Neural cell (in vitro differentiated cells): Measurements from ENCODE around the gene TIPARP. TPM values are rescaled to one million over a fixed set of nuclear protein-coding genes. Genes with fewer than 3 reads are reported as not detected.

ENCODE experiments used
- H2AFZ ChIP-seq: fragments of 200-600, 300-800 bp; sonication (generic), shearing (Covaris generic); 2 replicates; pipeline ENCODE4 v1.6.0; 2014; ENCODE audit warnings: low read depth, mild to moderate bottlenecking, antibody characterized with exemption, low read length, moderate library complexity
- H3F3A ChIP-seq: fragments of 200-600 bp; shearing (Covaris generic); 2 replicates; pipeline ENCODE4 v1.6.1; 2016; ENCODE audit warnings: mild to moderate bottlenecking, moderate library complexity, mixed read lengths, antibody characterized with exemption, low read length; ENCODE audit not compliant: insufficient read depth, poor library complexity, severe bottlenecking
- H3K27ac ChIP-seq: fragments of 200-600, 300-800 bp; sonication (generic), shearing (Covaris generic); 2 replicates; pipeline ENCODE4 v1.5.1; 2014; ENCODE audit warnings: mild to moderate bottlenecking, low read length, moderate library complexity
- H3K27me3 ChIP-seq: fragments of 300-800, 200-600 bp; sonication (generic), shearing (Covaris generic); 2 replicates; pipeline ENCODE4 v1.6.0; 2014; ENCODE audit warnings: mild to moderate bottlenecking, low read depth, low read length, moderate library complexity; ENCODE audit not compliant: insufficient read depth
- H3K36me3 ChIP-seq: fragments of 300-800, 200-600 bp; sonication (generic), shearing (Covaris generic); 2 replicates; pipeline ENCODE4 v1.5.1; 2014; ENCODE audit warnings: mild to moderate bottlenecking, antibody characterized with exemption, low read length, moderate library complexity; ENCODE audit not compliant: insufficient read depth
- H3K4me2 ChIP-seq: fragments of 300-800, 200-600 bp; sonication (generic), shearing (Covaris generic); 2 replicates; pipeline ENCODE4 v1.6.0; 2014; ENCODE audit warnings: mild to moderate bottlenecking, low read length
- H3K4me3 ChIP-seq: fragments of 300-800, 200-600 bp; sonication (generic), shearing (Covaris generic); 2 replicates; pipeline ENCODE4 v1.5.1; 2014; ENCODE audit warnings: mild to moderate bottlenecking, low read length, moderate library complexity
- H3K79me2 ChIP-seq: fragments of 200-600 bp; shearing (Covaris generic); replicated peaks from 2 replicates; pipeline ENCODE4 v1.6.0; 2014; ENCODE audit warnings: mild to moderate bottlenecking, low read length, moderate library complexity; ENCODE audit not compliant: insufficient read depth
- H3K9ac ChIP-seq: fragments of 300-800, 200-600 bp; sonication (generic), shearing (Covaris generic); 2 replicates; pipeline ENCODE4 v1.6.1; 2016; ENCODE audit warnings: mild to moderate bottlenecking, low read length, mixed read lengths
- H3K9me2 ChIP-seq: fragments of 200-600 bp; shearing (Covaris generic); 2 replicates; pipeline ENCODE4 v1.6.1; 2016; ENCODE audit warnings: mild to moderate bottlenecking, low read length, mixed read lengths; ENCODE audit not compliant: insufficient read depth
- H3K9me3 ChIP-seq: fragments of 200-600, 300-800 bp; sonication (generic), shearing (Covaris generic); 2 replicates; pipeline ENCODE4 v1.6.1; 2016; ENCODE audit warnings: mild to moderate bottlenecking, mixed run types, low read length, moderate library complexity, mixed read lengths
- H4K20me1 ChIP-seq: fragments of 200-600 bp; shearing (Covaris generic); 2 replicates; pipeline ENCODE4 v1.6.1; 2016; ENCODE audit warnings: mild to moderate bottlenecking, mixed run types; ENCODE audit not compliant: insufficient read depth
- CTCF ChIP-seq: fragments of 450-650 bp; IDR thresholded peaks from 2 replicates; pipeline ENCODE4 v1.5.1; 2014; ENCODE audit warnings: antibody characterized with exemption, mild to moderate bottlenecking, moderate library complexity; ENCODE audit not compliant: poor library complexity, severe bottlenecking
- EP300 ChIP-seq: fragments of 450-650 bp; conservative IDR thresholded peaks from 2 replicates; pipeline ENCODE4 v1.6.1; 2014; ENCODE audit warnings: antibody characterized with exemption, mild to moderate bottlenecking, moderate library complexity; ENCODE audit not compliant: poor library complexity, severe bottlenecking
- EZH2 ChIP-seq: fragments of 200-600, 300-800 bp; shearing (Covaris generic), sonication (generic); IDR thresholded peaks from 2 replicates; pipeline ENCODE4 v1.6.1; 2014; ENCODE audit warnings: antibody characterized with exemption, low read length, borderline replicate concordance, mild to moderate bottlenecking; ENCODE audit not compliant: insufficient read depth, poor library complexity, severe bottlenecking
- MXI1 ChIP-seq: fragments of 450-650 bp; conservative IDR thresholded peaks from 2 replicates; pipeline ENCODE4 v1.6.1; 2014; ENCODE audit warnings: antibody characterized with exemption, mild to moderate bottlenecking; ENCODE audit not compliant: poor library complexity, severe bottlenecking
- POLR2AphosphoS5 ChIP-seq: IDR thresholded peaks from 2 replicates; pipeline ENCODE4 v1.6.1; 2012
- RAD21 ChIP-seq: fragments of 450-650 bp; conservative IDR thresholded peaks from 2 replicates; pipeline ENCODE4 v1.6.1; 2014; ENCODE audit warnings: antibody characterized with exemption, mild to moderate bottlenecking, moderate library complexity
- REST ChIP-seq: IDR thresholded peaks from 2 replicates; pipeline ENCODE4 v1.6.1; 2012; ENCODE audit warnings: borderline replicate concordance
- SMC3 ChIP-seq: fragments of 450-650 bp; conservative IDR thresholded peaks from 2 replicates; pipeline ENCODE4 v1.6.1; 2014; ENCODE audit warnings: antibody characterized with exemption, mild to moderate bottlenecking, moderate library complexity; ENCODE audit not compliant: poor library complexity
- TAF1 ChIP-seq: IDR thresholded peaks from 2 replicates; pipeline ENCODE4 v1.6.1; 2012; ENCODE audit warnings: low read depth
- polyA plus RNA-seq: library from polyadenylated mRNA; depleted of rRNA; stranded (reverse); fragments of >200 nt; gene quantifications from 2 replicates; pipeline ENCODE4 v1.2.3, GENCODE V29; 2014

Gene TIPARP
- polyA plus RNA-seq, 1 donor from 2014 or later = 5.4 TPM

- H3K27ac ChIP-seq = no peak overlapping the region
- H4K20me1 ChIP-seq = no peaks in the 10 kb centered on the region
- H3F3A ChIP-seq = no peaks in the 10 kb centered on the region
- H3K4me2 ChIP-seq = no peak overlapping the region
- no peaks in the 10 kb centered on the region for H3K36me3 ChIP-seq
- no peak for TF ChIP-seq EZH2
- no peak for TF ChIP-seq CTCF
- TF ChIP-seq MXI1 = no peak
- TF ChIP-seq POLR2AphosphoS5 = no peak
- TF ChIP-seq TAF1 = no peak
- no peak for TF ChIP-seq RAD21
- no peak for TF ChIP-seq SMC3
- TF ChIP-seq EP300 = no peak
- TF ChIP-seq REST = no peak
- no peaks in the 10 kb centered on the region for H3K9me2 ChIP-seq
- no peaks in the 10 kb centered on the region for H3K79me2 ChIP-seq
- no peaks in the 10 kb centered on the region for H3K27me3 ChIP-seq
- H2AFZ ChIP-seq = no peak overlapping the region
- no peaks in the 10 kb centered on the region for H3K9me3 ChIP-seq
- no peak overlapping the region for H3K4me3 ChIP-seq
- H3K9ac ChIP-seq = no peak overlapping the region
These were observed 27.4 kb upstream of the TIPARP start for GRCh38 chr3:156646958-156647357.

- no peak for TF ChIP-seq TAF1
- no peak for TF ChIP-seq POLR2AphosphoS5
- TF ChIP-seq RAD21 = no peak
- no peak for TF ChIP-seq SMC3
- no peak for TF ChIP-seq MXI1
- no peak for TF ChIP-seq EZH2
- TF ChIP-seq CTCF = no peak
- TF ChIP-seq REST = no peak
- TF ChIP-seq EP300 = no peak
- no peaks in the 10 kb centered on the region for H3K9me2 ChIP-seq
These were observed 26.3 kb upstream of the TIPARP start for GRCh38 chr3:156648086-156648485.

More at GRCh38 chr3:156648086-156648485, 26.3 kb upstream of the TIPARP start:
- no peaks in the 10 kb centered on the region for H4K20me1 ChIP-seq
- H3K27me3 ChIP-seq = no peaks in the 10 kb centered on the region
- H3K9ac ChIP-seq = no peak overlapping the region
- H3K4me2 ChIP-seq = no peak overlapping the region
- H3K27ac ChIP-seq = no peak overlapping the region
- no peaks in the 10 kb centered on the region for H3K9me3 ChIP-seq
- no peaks in the 10 kb centered on the region for H3K36me3 ChIP-seq
- H3K4me3 ChIP-seq = no peak overlapping the region
- no peak overlapping the region for H2AFZ ChIP-seq
- no peaks in the 10 kb centered on the region for H3K79me2 ChIP-seq
- H3F3A ChIP-seq = no peaks in the 10 kb centered on the region
